Stimulated activated naive CD4-positive, alpha-beta T cell treated with Interleukin-2 at 50 U/mL for 16 hours (primary cell): ENCODE measurements around the gene TELO2.
"Not testable (repeated sequence)": the region's sequence is repeated elsewhere in the genome, so short reads cannot be mapped to it uniquely, and the experiment has no call there.

Source experiments
- DNase-seq: peaks from one replicate; lab custom pipeline; 2025; lab: John Stamatoyannopoulos, UW

TELO2 gene

GRCh38 chr16:1475552-1476114 lies 17.5 kb upstream of the TELO2 start:
- DNase-seq: no peak

GRCh38 chr16:1477033-1477432 lies 16.1 kb upstream of the TELO2 start:
- no peak for DNase-seq

GRCh38 chr16:1478937-1479336 lies 14.2 kb upstream of the TELO2 start:
- DNase-seq: not testable (repeated sequence)

GRCh38 chr16:1481906-1482835 lies 11.0 kb upstream of the TELO2 start:
- DNase-seq: no peak

GRCh38 chr16:1485847-1486496 lies 7.2 kb upstream of the TELO2 start:
- DNase-seq: no peak

GRCh38 chr16:1486551-1487390 lies 6.4 kb upstream of the TELO2 start:
- no peak for DNase-seq

GRCh38 chr16:1487395-1488053 lies 5.6 kb upstream of the TELO2 start:
- DNase-seq: no peak

GRCh38 chr16:1488054-1488601 lies 5.0 kb upstream of the TELO2 start:
- no peak for DNase-seq

GRCh38 chr16:1488619-1489018 lies 4.5 kb upstream of the TELO2 start, which contains the start of gene PTX4:
TSS of gene PTX4 (minus strand) at chr16:1488944. CDS start at chr16:1488909, 35 bp downstream.
- no peak for DNase-seq

- DNase-seq: no peak
Measured at GRCh38 chr16:1489077-1489476, 4.1 kb upstream of the TELO2 start.

- DNase-seq: no peak
Measured at GRCh38 chr16:1491327-1491726, 1.8 kb upstream of the TELO2 start.

GRCh38 chr16:1492082-1492922 lies 858 bp upstream of the TELO2 start:
- no peak for DNase-seq

- DNase-seq: no peak
Measured at GRCh38 chr16:1493746-1494094, 560 bp downstream of the TELO2 start.

GRCh38 chr16:1494129-1494640 lies 1.0 kb downstream of the TELO2 start:
- no peak for DNase-seq

- DNase-seq: no peak
Measured at GRCh38 chr16:1494711-1495110, 1.6 kb downstream of the TELO2 start.

- no peak for DNase-seq
Measured at GRCh38 chr16:1495211-1495888, 2.2 kb downstream of the TELO2 start.

GRCh38 chr16:1495889-1496262 lies 2.7 kb downstream of the TELO2 start:
- DNase-seq: no peak

- no peak for DNase-seq
Measured at GRCh38 chr16:1496464-1496863, 3.3 kb downstream of the TELO2 start.

GRCh38 chr16:1497014-1497598 lies 3.9 kb downstream of the TELO2 start:
- DNase-seq: no peak
